T-helper 2 cell (primary cell): ENCODE results near the gene TMEM179.

Experiments used
- DNase-seq, 5 experiments: peaks; one replicate each; pipeline versions ENCODE4 v3.0.0 to v3.0.0-alpha.2; 2012 to 2022

The TMEM179 gene

GRCh38 chr14:104554088-104554607, 50.4 kb downstream of the TMEM179 start:
- peak in 1 of 5 experiments; percentile 5 for DNase-seq

- no peak for DNase-seq
These were observed 51.1 kb downstream of the TMEM179 start for GRCh38 chr14:104553166-104554087.

GRCh38 chr14:104552738-104553125, 51.8 kb downstream of the TMEM179 start:
- DNase-seq = no peak

GRCh38 chr14:104551851-104552737, 52.5 kb downstream of the TMEM179 start:
- DNase-seq = no peak

- no peak for DNase-seq
These were observed 53.5 kb downstream of the TMEM179 start for GRCh38 chr14:104550861-104551728.

GRCh38 chr14:104550340-104550860, 54.2 kb downstream of the TMEM179 start:
- DNase-seq = no peak

GRCh38 chr14:104549536-104550339, 54.8 kb downstream of the TMEM179 start:
- no peak for DNase-seq

DNA sequence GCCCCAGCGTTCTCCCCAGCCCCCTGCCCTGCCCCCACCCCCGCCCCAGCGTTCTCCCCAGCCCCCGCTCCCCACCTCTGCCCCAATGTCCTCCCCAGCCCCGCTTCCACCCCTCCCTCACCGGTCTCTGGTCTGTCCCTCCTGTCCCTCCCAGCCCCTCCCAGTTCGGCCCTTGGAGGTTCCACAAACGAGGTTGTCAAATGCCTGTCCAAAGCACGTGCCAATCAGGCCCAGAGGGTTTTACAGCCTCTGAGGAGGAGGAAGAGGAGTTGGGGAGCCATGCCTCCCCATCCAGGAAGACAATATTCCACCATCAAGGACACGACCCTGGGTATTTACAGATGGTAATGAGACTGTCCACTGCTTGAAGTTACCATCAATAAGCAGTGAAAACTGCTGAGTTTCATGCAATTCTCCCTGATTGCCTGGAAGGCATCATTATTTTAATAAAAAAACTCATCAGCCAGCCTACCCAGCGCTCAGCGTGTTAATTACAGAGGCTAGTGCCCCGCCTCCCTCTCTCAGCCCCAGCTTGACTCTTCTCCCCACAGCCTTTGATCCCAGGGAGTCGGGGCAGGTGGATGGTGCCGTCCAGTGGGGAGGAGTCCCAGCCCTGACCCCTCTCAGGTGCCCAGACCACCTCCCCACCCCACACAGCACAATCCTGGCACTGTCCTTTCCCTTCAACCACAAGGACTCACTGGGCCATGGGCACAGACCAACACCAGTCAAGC, 55.6 kb downstream of the TMEM179 start:
- no peak for DNase-seq

DNA sequence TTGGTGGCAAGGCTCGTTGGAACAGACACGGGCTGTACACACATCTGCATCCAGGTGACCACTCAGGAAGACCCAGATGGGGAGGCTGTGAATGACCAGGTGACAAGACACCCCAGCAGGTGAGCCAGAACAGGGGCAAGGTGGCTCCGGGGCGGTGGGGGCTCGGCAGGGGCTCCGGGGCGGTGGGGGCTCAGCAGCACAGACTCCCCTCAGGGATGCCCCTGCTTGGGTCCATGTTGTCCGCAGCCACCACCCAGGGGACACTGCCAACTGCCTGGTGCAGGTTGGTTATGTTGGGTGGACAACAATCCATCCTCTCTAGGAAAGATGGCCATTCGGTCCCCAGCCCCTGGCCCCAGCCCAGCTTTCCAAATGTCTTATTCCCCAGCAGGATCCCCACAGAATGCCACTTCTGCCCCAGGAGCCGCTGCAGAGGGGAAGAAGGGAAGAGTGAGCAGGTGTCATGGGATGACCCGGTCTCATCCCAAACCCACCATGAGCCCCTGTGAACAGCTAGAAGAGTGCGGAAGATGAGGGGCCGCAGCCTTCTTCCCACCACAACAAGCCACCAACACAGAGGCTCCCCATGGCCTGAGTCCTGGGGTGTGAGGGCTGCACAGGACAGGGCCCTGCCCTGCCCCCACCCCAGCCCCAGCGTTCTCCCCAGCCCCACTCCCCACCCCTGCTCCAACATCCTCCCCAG, 56.4 kb downstream of the TMEM179 start:
- DNase-seq = no peak

DNA sequence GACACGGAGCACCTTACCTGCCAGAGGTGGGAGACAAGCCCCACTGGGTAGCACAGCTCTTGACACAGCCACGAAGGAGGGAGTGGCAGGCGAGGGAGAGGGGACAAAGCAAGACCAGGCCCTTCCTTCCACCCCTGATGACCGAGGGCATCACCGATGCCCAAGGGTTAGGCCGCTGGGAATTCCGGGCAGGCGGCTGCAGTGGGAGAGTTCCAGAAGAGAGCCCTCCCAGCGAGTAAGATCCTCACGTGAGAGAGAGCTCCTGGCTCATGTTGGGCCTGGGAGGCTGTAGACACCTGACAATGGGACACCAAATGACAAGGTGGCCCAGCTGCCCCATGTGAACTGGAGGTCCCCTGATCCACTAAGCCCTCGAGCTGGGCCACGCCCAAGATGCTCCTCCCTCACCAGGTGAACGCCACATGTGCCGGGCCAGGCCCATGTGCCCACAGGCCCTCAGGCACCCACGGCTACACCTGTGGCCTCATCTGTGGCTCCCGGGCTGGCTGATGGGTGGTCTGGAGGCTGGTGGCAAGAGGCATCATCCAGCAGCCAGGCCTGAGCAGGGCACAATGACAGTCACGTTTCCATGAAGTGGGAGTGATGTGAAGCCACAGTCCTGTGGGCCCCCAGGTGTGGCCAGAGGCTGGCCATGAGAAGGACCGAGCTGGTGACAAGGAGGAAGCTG, 57.1 kb downstream of the TMEM179 start:
- DNase-seq = no peak

DNA sequence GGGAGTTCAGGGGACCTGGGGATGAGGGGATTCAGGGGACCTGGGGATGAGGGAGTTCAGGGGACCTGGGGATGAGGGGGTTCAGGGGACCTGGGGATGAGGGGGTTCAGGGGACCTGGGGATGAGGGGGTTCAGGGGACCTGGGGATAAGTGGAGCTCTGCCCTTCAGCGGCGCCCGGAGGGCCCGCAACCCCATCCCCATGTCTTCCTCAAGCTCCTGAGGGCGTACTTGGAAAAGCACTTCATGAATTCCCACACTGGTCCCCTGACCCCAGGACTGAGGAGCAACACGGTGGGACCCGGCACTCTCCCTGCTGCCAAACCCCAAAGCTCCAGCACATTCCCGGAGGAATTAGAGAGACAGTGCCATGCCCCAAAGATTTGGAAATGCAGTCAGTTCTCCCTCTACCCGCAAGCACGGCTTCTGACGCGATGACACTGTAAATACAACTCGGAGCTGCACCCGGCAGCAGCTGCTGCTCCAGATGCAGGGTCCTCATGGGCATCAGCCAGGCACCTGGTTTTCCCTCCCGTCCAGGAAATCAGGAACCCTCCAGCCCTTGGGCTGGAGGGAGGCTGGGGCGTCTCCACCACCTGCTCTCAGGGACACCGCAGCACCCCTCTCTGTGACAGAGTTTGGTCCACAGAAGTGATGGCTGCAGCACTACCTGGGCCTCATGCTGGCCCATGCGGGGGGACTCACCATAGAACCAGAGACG, 57.8 kb downstream of the TMEM179 start:
- DNase-seq = no peak

DNA sequence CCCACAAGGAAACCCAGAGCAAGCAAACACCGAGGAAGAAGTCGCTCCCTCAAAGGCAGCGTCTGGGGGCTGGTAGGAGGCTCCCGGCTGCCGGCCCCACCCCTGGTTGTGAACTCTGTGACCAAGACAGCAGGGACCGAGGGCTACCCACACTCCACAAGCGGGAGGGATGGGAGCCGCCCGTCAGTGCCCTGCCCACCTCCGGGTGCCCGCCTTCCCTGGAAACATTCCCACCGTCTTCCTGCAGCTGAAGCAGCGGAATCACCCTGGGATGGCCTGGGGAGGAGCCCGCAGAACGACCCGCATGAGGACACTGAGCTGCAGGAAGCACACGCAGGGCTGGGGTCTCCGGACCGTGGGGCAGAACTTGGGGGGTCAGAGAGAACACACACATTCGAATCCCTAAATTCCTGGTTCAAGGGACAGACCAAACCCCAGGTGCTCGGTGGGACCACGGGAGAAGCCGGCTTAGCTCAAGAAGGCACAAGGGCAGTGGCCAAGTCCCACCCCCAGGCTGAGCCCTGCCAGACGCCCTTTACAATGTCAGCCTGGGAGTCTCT, 58.5 kb downstream of the TMEM179 start:
- no peak for DNase-seq

DNA sequence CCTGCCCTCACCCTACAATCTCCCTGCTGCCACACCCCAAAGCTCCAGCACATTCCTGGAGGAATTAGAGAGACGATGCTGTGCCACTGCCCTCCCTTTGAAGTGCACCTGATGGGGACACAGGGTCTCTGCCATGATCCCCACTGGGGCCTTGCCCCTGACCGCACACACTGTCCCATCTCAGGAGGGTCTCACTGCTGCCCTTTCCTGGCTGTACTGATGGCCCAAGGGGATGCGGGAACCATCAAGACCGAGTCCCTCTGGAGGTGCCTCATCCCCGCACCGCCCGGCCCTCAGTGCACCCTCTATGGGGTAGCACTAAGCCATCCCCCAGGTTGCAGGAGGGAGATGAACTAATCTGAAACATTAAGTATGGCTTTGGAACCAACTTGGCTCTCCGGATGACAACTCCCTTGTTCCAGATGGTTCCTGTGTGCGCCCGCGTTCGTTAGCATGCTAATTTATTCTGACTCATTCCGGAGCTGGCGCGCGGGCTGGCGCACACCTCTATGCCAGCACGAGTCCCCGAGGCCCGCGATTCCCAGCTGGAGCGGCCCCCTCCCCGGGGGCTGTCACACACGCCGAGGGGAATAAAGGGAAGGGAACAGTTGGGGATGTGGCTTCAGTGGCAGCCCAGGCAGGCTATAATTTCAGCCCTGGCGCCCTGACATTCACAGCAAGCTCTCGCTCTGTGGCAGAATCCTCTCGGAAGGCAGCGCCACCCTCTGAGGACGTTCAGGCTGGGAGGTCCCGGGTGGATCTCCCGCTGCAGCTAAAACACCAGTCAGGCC, 59.2 kb downstream of the TMEM179 start:
- DNase-seq = no peak

DNA sequence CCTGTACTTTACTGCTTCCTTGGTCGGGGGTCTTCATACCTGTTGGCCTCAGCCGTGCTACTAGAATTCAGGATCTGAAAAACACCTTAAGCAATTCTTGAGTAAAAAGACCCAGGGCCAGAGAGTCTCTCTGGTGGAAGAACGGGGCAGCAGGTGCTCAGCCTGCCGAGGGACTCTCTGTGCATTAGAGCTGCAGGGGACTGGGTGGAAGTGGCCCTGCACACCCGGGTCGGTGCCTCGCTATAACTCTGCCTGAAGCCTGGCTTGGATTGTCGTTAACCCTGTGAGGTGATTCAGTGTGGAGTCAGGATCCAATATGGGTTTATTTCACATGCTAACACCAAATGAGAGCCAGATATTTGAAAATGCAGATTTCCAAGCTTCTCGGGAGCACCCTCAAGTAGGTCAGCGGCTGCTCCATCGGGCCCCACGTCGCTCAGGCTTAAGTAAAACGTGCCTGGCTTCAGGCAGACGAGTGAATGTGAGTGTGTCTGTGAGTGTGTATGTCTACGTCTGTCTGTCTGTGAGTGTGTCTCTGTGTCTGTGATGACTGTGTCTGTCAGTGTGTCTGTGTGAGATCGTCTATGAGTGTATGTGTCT, 60.1 kb downstream of the TMEM179 start:
- no peak for DNase-seq

- DNase-seq = no peak
These were observed 61.4 kb downstream of the TMEM179 start for GRCh38 chr14:104542871-104543830.
